A549 (cell line): ENCODE measurements around the gene EMID1. TPM values are rescaled to one million over a fixed set of nuclear protein-coding genes. Genes with fewer than 3 reads are reported as not detected.
A peak's percentile ranks its signal among the peaks of the same experiment; 100 is the strongest.

Source experiments
- ATAC-seq, 2 experiments: fragments of 200-7000 bp in 1 of 2; fragments of >200 bp in 1 of 2; cut with Nextera tagmentation in 1 of 2; cut with Tn5 transposase in 1 of 2; 3 replicates each; pipeline versions ENCODE4 v1.8.0 to v1.9.1; 2018 to 2020; ENCODE audit warnings: mild to moderate bottlenecking in 1 of 2, moderate library complexity in 1 of 2
- CTCF ChIA-PET: fragments of 300-600 bp; sonication (Branson Sonifier 250); formaldehyde crosslinking; extraction: SDS; loops from one replicate; lab custom pipeline; 2021; ENCODE audit warnings: antibody characterized with exemption, inconsistent platforms; lab: Yijun Ruan, JAX
- POLR2A ChIA-PET: fragments of 350-600 bp; formaldehyde crosslinking; extraction: SDS; loops from one replicate; lab custom pipeline; 2021; ENCODE audit warnings: antibody characterized with exemption, inconsistent platforms; lab: Yijun Ruan, JAX
- DNase-seq, 2 experiments: peaks; one replicate each; pipeline versions ENCODE4 v3.0.0 to v3.0.0-alpha.2; 2011 to 2016; ENCODE audit warnings: low read depth in 1 of 2, low spot score in 1 of 2
- FAIRE-seq: peaks from 2 replicates; lab custom pipeline; 2011; peaks lifted over from hg19 to GRCh38; lab: Jason Lieb, UNC
- H3K27ac ChIP-seq, 2 experiments: fragments of >200 bp; sonication (Bioruptor Twin); formaldehyde crosslinking; 3 replicates each; pipeline ENCODE4 v1.5.1; 2016 to 2017
- H3K4me1 ChIP-seq: fragments of >200 bp; sonication (Bioruptor Twin); formaldehyde crosslinking; 3 replicates; pipeline ENCODE4 v1.6.1; 2016
- H3K4me2 ChIP-seq: fragments of >200 bp; sonication (Bioruptor Twin); formaldehyde crosslinking; 3 replicates; pipeline ENCODE4 v1.6.1; 2016
- H3K4me3 ChIP-seq: fragments of >200 bp; sonication (Bioruptor Twin); formaldehyde crosslinking; 3 replicates; pipeline ENCODE4 v1.5.1; 2016
- H3K9me3 ChIP-seq: fragments of >200 bp; sonication (Bioruptor Twin); formaldehyde crosslinking; 3 replicates; pipeline ENCODE4 v1.6.1; 2016
- CBX2 ChIP-seq: fragments of 200-600 bp; sonication (generic); IDR thresholded peaks from 2 replicates; pipeline ENCODE4 v1.6.1; 2016; ENCODE audit warnings: low read depth, mild to moderate bottlenecking, borderline replicate concordance
- CTCF ChIP-seq: fragments of >200 bp; sonication (Bioruptor Twin); formaldehyde crosslinking; IDR thresholded peaks from 3 replicates; pipeline ENCODE4 v1.5.1; 2016
- EHMT2 ChIP-seq: fragments of 200-600 bp; sonication (generic); IDR thresholded peaks from 2 replicates; pipeline ENCODE4 v1.6.1; 2016; ENCODE audit warnings: antibody characterized with exemption, low read depth, mild to moderate bottlenecking, moderate library complexity
- EP300 ChIP-seq, 2 experiments: fragments of >200 bp; sonication (Bioruptor Twin); formaldehyde crosslinking; IDR thresholded peaks; 2 replicates in 1 of 2; 3 replicates in 1 of 2; pipeline ENCODE4 v1.6.1; 2016 to 2017
- FOSL2 ChIP-seq, 2 experiments: fragments of 450-650 bp in 1 of 2; fragments of >200 bp in 1 of 2; sonication (Bioruptor Twin) in 1 of 2; formaldehyde crosslinking; IDR thresholded peaks; 2 replicates each; pipeline versions ENCODE4 v1.5.0 to v1.6.1; 2016 to 2020; ENCODE audit warnings: mild to moderate bottlenecking in 1 of 2, moderate library complexity in 1 of 2
- HOXB13 ChIP-seq: fragments of 250-450 bp; sonication (Bioruptor Pico); IDR thresholded peaks from 2 replicates; pipeline ENCODE4 v1.5.0; 2020; ENCODE audit warnings: low read depth, mild to moderate bottlenecking, moderate library complexity
- HOXB5 ChIP-seq: fragments of 250-450 bp; sonication (Bioruptor Pico); IDR thresholded peaks from 2 replicates; pipeline ENCODE4 v1.5.0; 2020; ENCODE audit warnings: mild to moderate bottlenecking, moderate library complexity
- JUN ChIP-seq, 2 experiments: fragments of >200 bp; sonication (Bioruptor Twin); formaldehyde crosslinking; IDR thresholded peaks; 2 replicates in 1 of 2; 3 replicates in 1 of 2; pipeline ENCODE4 v1.6.1; 2016 to 2017
- KDM1A ChIP-seq: fragments of 200-600 bp; sonication (generic); IDR thresholded peaks from 2 replicates; pipeline ENCODE4 v1.6.1; 2016; ENCODE audit warnings: low read depth, mild to moderate bottlenecking
- MAFK ChIP-seq: fragments of 450-650 bp; IDR thresholded peaks from 2 replicates; pipeline ENCODE4 v1.6.1; 2014; ENCODE audit not compliant: partially characterized antibody
- MAX ChIP-seq: IDR thresholded peaks from 2 replicates; pipeline ENCODE4 v1.6.1; 2012
- MYC ChIP-seq: IDR thresholded peaks from 2 replicates; pipeline ENCODE4 v1.6.1; 2012; ENCODE audit warnings: mild to moderate bottlenecking, inconsistent platforms, low read length, improper control_type of control experiment, borderline replicate concordance
- NFE2L2 ChIP-seq: fragments of 150-350 bp; conservative IDR thresholded peaks from 2 replicates; pipeline ENCODE4 v1.6.1; 2014; ENCODE audit warnings: low read length
- POLR2A ChIP-seq: IDR thresholded peaks from 2 replicates; pipeline ENCODE4 v1.6.1; 2012; ENCODE audit warnings: mild to moderate bottlenecking, low read length
- SREBF2 ChIP-seq: fragments of 450-650 bp; IDR thresholded peaks from 2 replicates; pipeline ENCODE4 v1.6.1; 2014; ENCODE audit warnings: mild to moderate bottlenecking, moderate library complexity
- ZFP36 ChIP-seq: fragments of 450-650 bp; IDR thresholded peaks from 2 replicates; pipeline ENCODE4 v1.6.1; 2014; ENCODE audit warnings: borderline replicate concordance; ENCODE audit not compliant: partially characterized antibody
- WGBS: methylation state at CpG from one replicate; pipeline ENCODE4 v1.1.6; 2017; ENCODE audit errors: missing lambda C conversion rate; 5-methylcytosine and 5-hydroxymethylcytosine counted together
- polyA plus RNA-seq, 4 experiments: library from polyadenylated mRNA; depleted of rRNA in 3 of 4; stranded (reverse); fragments of >200 nt; fragmentation: RNase III in 1 of 4; extraction: RNeasy Plus Mini Kit Qiagen cat#74134 plus additional on column Dnase treatment in 1 of 4; gene quantifications; 2 replicates in 3 of 4; 3 replicates in 1 of 4; pipeline ENCODE4 v1.2.3, GENCODE V29; 2011 to 2017
- small RNA-seq, 6 experiments: library from RNA; depleted of rRNA; stranded (forward); fragments of <200 nt; gene quantifications; one replicate each; pipeline ENCODE3, GENCODE V24; 2012
- TF ChIP-seq, protein P1 (sequence below): fragments of >200 bp; sonication (Bioruptor Twin); formaldehyde crosslinking; IDR thresholded peaks from 3 replicates; pipeline ENCODE4 v1.6.1; 2016

EMID1 gene
- polyA plus RNA-seq, 2 of the 4 experiments (the other 2 are of a cell fraction), result 0.28 TPM

- Histone ChIP-seq H3K27ac (peak overlapping the region; percentile 96 to 98), H3K4me3 (peak overlapping the region; percentile 80), H3K4me2 (peak overlapping the region; percentile 94), H3K4me1 (peaks cover 50% of the 10 kb centered on the region), H3K9me3 (no peaks in the 10 kb centered on the region)
- TF ChIP-seq KDM1A, result peak; percentile 79; the same call in 1 of the 2 replicates
- no peak for TF ChIP-seq EP300 (IDR thresholded peaks at IDR 0.05)
- ChIA-PET CTCF (interaction anchor here (1.2 to 5.6 kb wide), 3 partner anchors 24 to 52 kb away, joined by 3 to 40 read pairs (median 11); no protein-coding TSS in a partner anchor), POLR2A (no interaction called here)
- no peak for FAIRE-seq
- WGBS, result 74% methylated on average over 17 of the region's 20 CpGs
- DNase-seq, result no peak
- no peak for ATAC-seq
Observed at GRCh38 chr22:29307596-29308147, 102.0 kb downstream of the EMID1 start.

- Histone ChIP-seq H3K9me3 (no peaks in the 10 kb centered on the region), H3K27ac (peak overlapping the region in 1 of 2 experiments; percentile 98; a peak in 3 of 6 replicates), H3K4me1 (peaks cover 45% of the 10 kb centered on the region), H3K4me2 (peak overlapping the region; percentile 94), H3K4me3 (no peak overlapping the region)
- ATAC-seq, result no peak
- ChIA-PET CTCF (interaction anchor here (0.9 kb wide), 1 partner anchor 50 kb away, joined by 3 read pairs; no protein-coding TSS in a partner anchor), POLR2A (no interaction called here)
- no peak for DNase-seq
- no peak for TF ChIP-seq HOXB13
- WGBS, result 94% methylated on average over 25 of the region's 50 CpGs
- FAIRE-seq, result no peak
Observed at GRCh38 chr22:29308148-29308790, 102.6 kb downstream of the EMID1 start.

DNA sequence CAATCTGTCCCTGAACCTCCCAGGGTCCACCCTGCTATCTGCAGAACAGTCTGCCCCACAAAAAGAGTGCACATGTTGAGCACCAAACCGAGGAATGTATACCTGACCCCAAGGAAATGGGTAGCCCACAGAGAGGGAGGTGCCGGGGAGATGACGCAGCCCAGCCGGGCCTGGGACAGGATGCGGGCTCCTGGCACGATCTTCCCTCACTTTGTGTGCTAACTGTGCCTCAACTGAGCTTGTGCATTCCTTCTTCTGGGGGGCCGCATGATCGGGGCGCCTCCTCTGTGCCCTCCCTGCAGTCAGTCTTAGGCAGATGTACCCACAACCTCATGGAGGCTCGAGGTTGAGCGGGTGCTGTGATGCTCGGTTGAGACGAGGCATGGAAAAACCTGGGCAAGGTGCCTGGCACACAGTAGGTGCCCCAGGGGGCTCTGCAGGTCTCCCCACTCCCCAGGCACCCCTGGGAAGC, 103.1 kb downstream of the EMID1 start:
- CTCF ChIA-PET, result interaction anchor here (0.9 kb wide), 1 partner anchor 50 kb away, joined by 3 read pairs; no protein-coding TSS in a partner anchor
- peak overlapping the region in 1 of 2 experiments; percentile 98; a peak in 3 of 6 replicates for H3K27ac ChIP-seq
- FAIRE-seq, result no peak

More for the DNA sequence above, 103.1 kb downstream of the EMID1 start:
- POLR2A ChIA-PET, result no interaction called here
- TF ChIP-seq NFE2L2, result no peak
- no peak for TF ChIP-seq MAX
- TF ChIP-seq JUN (IDR thresholded peaks at IDR 0.05), result no peak
- no peak for TF ChIP-seq ZFP36
- TF ChIP-seq EHMT2, result no peak
- TF ChIP-seq MAFK, result no peak
- TF ChIP-seq HOXB5 (CRISPR knock-in tag), result no peak
- TF ChIP-seq SREBF2, result no peak
- TF ChIP-seq, protein P1, sequence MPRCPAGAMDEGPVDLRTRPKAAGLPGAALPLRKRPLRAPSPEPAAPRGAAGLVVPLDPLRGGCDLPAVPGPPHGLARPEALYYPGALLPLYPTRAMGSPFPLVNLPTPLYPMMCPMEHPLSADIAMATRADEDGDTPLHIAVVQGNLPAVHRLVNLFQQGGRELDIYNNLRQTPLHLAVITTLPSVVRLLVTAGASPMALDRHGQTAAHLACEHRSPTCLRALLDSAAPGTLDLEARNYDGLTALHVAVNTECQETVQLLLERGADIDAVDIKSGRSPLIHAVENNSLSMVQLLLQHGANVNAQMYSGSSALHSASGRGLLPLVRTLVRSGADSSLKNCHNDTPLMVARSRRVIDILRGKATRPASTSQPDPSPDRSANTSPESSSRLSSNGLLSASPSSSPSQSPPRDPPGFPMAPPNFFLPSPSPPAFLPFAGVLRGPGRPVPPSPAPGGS, result no peak
- no peak for TF ChIP-seq POLR2A
- TF ChIP-seq CBX2, result no peak
- no peak for TF ChIP-seq CTCF
- TF ChIP-seq FOSL2 (IDR thresholded peaks at IDR 0.05), result no peak
- no peak for TF ChIP-seq FOSL2 (CRISPR knock-in tag; IDR thresholded peaks at IDR 0.05)
- no peak for TF ChIP-seq MYC
- Histone ChIP-seq H3K4me2 (peak overlapping the region; percentile 94; the same call in 2 of the 3 replicates), H3K9me3 (no peaks in the 10 kb centered on the region), H3K4me1 (peaks cover 42% of the 10 kb centered on the region), H3K4me3 (no peak overlapping the region)
- no peak for DNase-seq
- WGBS, result 81% methylated on average over 7 of the region's 13 CpGs
- no peak for ATAC-seq

Small RNA genes lying within 50 kb of the gene (small RNA-seq; reads per million reads assigned to genes)
- 0 reads per million in 6 experiments for gene RNU6-1219P

Other genes with a start within 250 kb of the EMID1 start
- not detected in 2 replicates for gene C22orf31, start 144.1 kb upstream of the EMID1 start, polyA plus RNA-seq (2011; rRNA removed)
- gene C22orf31, start 144.1 kb upstream of the EMID1 start, polyA plus RNA-seq (2017; fragmentation: RNase III; extraction: RNeasy Plus Mini Kit Qiagen cat#74134 plus additional on column Dnase treatment), result not detected in 3 replicates
- gene KREMEN1, start 132.9 kb upstream of the EMID1 start, polyA plus RNA-seq (2011; rRNA removed), result 1.7 and 2.4 TPM in 2 replicates
- gene KREMEN1, start 132.9 kb upstream of the EMID1 start, polyA plus RNA-seq (2017; fragmentation: RNase III; extraction: RNeasy Plus Mini Kit Qiagen cat#74134 plus additional on column Dnase treatment), result 2.5 to 2.7 TPM (median 2.7 TPM) in 3 replicates
- gene RHBDD3, start 62.1 kb downstream of the EMID1 start, polyA plus RNA-seq (2011; rRNA removed), result 10.2 and 14.2 TPM in 2 replicates
- gene RHBDD3, start 62.1 kb downstream of the EMID1 start, polyA plus RNA-seq (2017; fragmentation: RNase III; extraction: RNeasy Plus Mini Kit Qiagen cat#74134 plus additional on column Dnase treatment), result 20.0 to 23.2 TPM (median 20.8 TPM) in 3 replicates
- gene EWSR1, start 62.4 kb downstream of the EMID1 start, polyA plus RNA-seq (2011; rRNA removed), result 146 and 202 TPM in 2 replicates
- gene EWSR1, start 62.4 kb downstream of the EMID1 start, polyA plus RNA-seq (2017; fragmentation: RNase III; extraction: RNeasy Plus Mini Kit Qiagen cat#74134 plus additional on column Dnase treatment), result 266 to 281 TPM (median 272 TPM) in 3 replicates
- 6.5 and 7.6 TPM in 2 replicates for gene GAS2L1, start 100.8 kb downstream of the EMID1 start, polyA plus RNA-seq (2011; rRNA removed)
- 14.8 to 17.2 TPM (median 16.5 TPM) in 3 replicates for gene GAS2L1, start 100.8 kb downstream of the EMID1 start, polyA plus RNA-seq (2017; fragmentation: RNase III; extraction: RNeasy Plus Mini Kit Qiagen cat#74134 plus additional on column Dnase treatment)
- gene RASL10A, start 109.8 kb downstream of the EMID1 start, polyA plus RNA-seq (2011; rRNA removed), result 0.08 and 0.28 TPM in 2 replicates
- 0.22 to 0.36 TPM (median 0.25 TPM) in 3 replicates for gene RASL10A, start 109.8 kb downstream of the EMID1 start, polyA plus RNA-seq (2017; fragmentation: RNase III; extraction: RNeasy Plus Mini Kit Qiagen cat#74134 plus additional on column Dnase treatment)
- gene AP1B1, start 182.7 kb downstream of the EMID1 start, polyA plus RNA-seq (2011; rRNA removed), result 25.4 and 27.0 TPM in 2 replicates
- 22.0 to 22.9 TPM (median 22.5 TPM) in 3 replicates for gene AP1B1, start 182.7 kb downstream of the EMID1 start, polyA plus RNA-seq (2017; fragmentation: RNase III; extraction: RNeasy Plus Mini Kit Qiagen cat#74134 plus additional on column Dnase treatment)
- gene RFPL1, start 232.7 kb downstream of the EMID1 start, polyA plus RNA-seq (2011; rRNA removed), result not detected in 2 replicates
- not detected in 3 replicates for gene RFPL1, start 232.7 kb downstream of the EMID1 start, polyA plus RNA-seq (2017; fragmentation: RNase III; extraction: RNeasy Plus Mini Kit Qiagen cat#74134 plus additional on column Dnase treatment)